Activated CD4-positive, CD25-positive, alpha-beta regulatory T cell (primary cell): Measurements from ENCODE around the gene CDA.
A peak's percentile ranks its signal among the peaks of the same experiment; 100 is the strongest.

ENCODE experiments used
- DNase-seq, 4 experiments: peaks; one replicate each; lab custom pipeline; 2025; lab: John Stamatoyannopoulos, UW

Gene CDA

GRCh38 chr1:20615946-20616846 is 27.3 kb downstream of the CDA start:
- DNase-seq: no peak

- DNase-seq: no peak
Observed at GRCh38 chr1:20616847-20617487, 28.1 kb downstream of the CDA start.

- no peak for DNase-seq
Observed at GRCh38 chr1:20618550-20618949, 29.7 kb downstream of the CDA start.

DNA sequence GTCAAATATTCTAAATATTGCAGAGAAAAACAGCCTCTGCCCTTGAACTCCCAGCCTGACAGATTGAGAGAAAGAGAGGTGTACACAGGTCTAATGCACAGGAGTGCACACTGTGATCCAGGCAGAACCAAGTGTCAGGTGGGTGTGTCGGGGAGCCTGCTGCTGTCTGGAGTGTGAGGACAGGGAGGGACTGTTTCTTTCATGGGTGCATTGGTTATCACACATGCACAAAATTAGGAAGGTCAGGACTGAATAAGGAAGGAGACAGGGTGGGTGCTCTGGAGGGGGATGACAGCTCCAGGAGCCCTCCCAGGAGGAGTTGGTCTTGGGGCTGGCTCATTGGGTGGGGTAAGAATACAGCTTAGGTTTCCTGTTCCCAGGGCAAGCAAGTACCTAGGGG is 31.1 kb downstream of the CDA start:
- no peak for DNase-seq

- DNase-seq: no peak
Observed at GRCh38 chr1:20621012-20621411, 32.1 kb downstream of the CDA start.

DNA sequence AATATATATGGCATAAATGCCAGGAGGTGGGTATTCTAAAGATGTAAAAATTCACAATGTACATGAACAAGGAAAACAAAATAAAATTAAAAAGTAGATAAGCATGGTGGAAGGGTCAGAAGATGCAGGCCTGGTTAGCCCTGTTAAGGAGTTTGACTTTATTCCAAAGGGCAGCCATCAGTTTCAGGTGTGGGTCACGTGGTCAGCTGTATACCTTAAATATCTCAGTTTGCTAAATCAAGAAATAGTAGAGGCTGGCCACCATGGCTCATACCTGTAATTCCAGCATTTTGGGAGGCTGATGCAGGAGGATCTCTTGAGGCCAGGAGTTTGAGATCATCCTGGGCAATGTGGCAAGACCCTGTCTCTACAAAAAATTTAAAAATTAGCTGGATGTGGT is 35.8 kb downstream of the CDA start:
- no peak for DNase-seq

GRCh38 chr1:20625176-20626097 is 36.5 kb downstream of the CDA start:
- no peak for DNase-seq

DNA sequence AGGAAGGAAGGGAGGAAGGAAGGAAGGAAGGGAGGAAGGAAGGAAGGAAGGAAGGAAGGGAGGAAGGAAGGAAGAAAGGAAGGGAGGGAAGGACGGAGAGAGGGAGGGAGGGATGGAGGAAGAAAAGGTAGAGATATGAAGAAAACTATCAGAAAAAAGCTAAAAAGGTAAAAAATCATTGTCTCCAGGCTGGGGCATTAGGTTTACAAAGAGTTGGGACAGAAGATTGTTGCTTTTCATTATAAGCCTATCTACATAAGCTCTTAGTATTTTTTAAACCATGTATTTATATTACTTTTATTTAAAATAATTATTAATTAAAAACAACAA is 37.2 kb downstream of the CDA start:
- DNase-seq: no peak

DNA sequence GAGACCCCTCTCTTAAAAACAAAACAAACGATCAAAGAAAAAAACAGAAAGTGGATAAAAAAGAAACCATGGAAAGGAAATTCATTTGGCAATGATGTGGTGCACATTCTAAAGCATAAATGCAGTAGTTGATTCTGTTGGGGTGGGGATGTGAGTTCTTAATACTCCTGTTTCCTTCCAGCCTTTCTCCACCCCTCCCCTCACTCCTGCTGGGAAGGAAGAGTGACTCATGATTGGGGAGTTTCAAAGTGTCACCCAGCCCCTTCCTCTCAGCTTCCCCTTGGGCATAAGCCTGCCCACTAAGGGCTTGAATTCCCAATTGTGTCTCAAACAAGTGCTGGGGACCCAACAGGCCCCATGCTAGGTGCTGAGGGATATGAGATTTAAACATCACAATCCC is 37.6 kb downstream of the CDA start:
- no peak for DNase-seq

DNA sequence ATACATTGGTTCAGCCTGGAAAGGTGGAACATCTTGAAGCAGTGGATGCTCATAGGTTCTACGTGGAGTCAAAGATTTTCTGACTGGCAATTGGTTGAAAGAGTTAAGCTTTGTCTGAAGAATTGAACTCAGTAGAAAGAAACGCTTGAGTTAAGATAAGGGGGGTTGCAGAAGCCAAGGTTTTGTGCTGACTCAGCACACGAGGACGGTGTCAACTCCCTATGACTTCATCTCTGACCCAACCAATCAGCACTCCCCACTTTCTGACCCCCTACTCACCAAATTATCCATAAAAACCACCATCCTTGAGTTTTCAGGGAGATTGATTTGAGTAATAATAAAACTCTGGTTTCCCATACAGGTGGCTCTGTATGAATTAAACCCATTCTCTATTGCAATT is 41.8 kb downstream of the CDA start:
- DNase-seq: no peak

DNA sequence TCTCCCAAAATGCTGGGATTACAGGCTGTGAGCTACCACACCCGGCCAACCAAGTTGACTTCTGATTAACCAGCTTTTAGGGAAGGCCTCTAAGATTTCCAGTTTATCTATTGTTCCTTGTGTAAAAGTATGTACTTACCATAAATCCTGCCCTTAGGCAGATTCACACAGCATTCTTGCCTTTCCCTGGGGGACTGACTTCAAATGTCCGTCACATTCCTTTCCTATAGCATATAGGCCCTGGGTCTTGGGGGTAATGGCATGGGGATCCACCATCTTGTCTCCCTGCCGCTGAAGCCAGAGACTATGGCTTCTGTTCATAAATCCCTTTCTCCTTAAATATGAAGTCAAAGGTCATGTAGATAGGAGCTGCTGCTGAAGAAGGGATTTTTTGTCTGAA is 43.5 kb downstream of the CDA start:
- DNase-seq: no peak

DNA sequence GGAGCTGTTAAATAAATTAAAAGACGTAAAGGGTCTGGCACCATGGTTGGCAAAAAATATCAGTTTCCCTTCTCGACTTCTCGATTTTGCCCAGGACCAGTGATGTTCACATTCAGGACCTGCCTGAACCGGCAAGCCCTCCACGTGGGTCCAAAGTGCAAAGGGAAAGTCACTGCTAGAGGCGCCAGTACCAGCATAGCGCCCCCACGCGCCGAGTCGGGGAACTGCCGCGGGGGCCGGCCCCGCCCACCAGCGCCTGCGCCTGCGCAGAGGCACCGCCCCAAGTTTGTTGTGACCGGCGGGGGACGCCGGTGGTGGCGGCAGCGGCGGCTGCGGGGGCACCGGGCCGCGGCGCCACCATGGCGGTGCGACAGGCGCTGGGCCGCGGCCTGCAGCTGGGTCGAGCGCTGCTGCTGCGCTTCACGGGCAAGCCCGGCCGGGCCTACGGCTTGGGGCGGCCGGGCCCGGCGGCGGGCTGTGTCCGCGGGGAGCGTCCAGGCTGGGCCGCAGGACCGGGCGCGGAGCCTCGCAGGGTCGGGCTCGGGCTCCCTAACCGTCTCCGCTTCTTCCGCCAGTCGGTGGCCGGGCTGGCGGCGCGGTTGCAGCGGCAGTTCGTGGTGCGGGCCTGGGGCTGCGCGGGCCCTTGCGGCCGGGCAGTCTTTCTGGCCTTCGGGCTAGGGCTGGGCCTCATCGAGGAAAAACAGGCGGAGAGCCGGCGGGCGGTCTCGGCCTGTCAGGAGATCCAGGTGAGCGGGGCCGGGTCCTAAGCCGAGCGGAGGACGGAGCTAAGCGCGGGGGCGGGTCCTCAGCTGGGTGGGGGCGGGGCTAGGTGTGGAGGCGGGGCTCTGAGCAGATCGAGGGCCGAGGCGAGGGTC is 44.5 kb downstream of the CDA start, which contains the start of gene PINK1:
TSS of gene PINK1 (plus strand) at position 269 of the 875 bp plus-strand sequence. CDS start at position 360, 91 bp downstream.
- peak; percentile 67 to 79 (median 74) for DNase-seq

DNA sequence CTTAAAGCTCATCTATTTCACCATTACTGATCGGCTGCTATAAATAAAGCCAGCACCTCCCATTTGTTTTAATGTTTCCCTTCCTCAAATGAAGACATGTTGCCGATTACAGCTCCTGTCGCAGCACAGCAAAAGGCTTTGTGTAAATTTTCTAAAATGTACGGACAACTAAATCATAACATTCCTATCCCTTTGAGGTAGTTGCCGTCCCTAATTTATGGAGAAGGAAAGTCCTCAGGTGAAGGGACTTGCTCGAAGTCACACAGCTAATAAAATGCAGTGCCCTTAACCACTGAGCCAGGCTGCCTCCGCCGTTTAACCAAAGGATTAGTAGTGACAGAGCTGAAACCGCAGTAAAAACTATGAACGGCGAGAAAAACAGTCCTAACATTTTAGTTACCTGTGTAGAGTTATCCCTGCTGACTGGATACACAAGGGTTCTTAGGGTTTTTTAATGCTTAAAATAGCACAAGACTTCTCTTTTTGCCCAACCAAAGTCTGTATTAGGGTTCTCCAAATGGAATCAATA is 45.2 kb downstream of the CDA start:
- no peak for DNase-seq

- DNase-seq: no peak
Observed at GRCh38 chr1:20634594-20635084, 45.7 kb downstream of the CDA start.

- DNase-seq: no peak
Observed at GRCh38 chr1:20636785-20637347, 48.0 kb downstream of the CDA start.

GRCh38 chr1:20640183-20640597 is 51.3 kb downstream of the CDA start:
- DNase-seq: peak in 2 of 4 experiments; percentile 9 to 15

DNA sequence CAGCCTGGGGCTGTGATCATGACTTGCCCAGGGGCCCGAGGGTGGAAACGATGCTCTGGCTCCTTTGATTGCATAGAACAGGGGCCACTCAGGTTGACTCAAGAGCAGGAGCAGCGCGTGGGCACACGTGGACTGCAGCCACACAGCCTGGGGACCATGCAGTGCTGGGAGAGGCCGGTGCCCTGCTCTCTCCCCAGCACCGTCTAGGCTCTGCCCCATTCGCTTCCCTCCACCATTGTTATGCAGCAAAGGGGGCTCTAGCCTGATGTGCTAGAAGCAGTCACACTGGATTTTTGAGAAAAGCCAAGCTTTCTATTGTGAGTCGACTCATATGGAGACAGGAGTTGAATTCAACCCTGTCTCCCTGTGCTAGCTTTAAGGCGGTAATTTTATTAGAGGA is 53.1 kb downstream of the CDA start:
- no peak for DNase-seq

- no peak for DNase-seq
Observed at GRCh38 chr1:20643080-20643479, 54.2 kb downstream of the CDA start.

- DNase-seq: no peak
Observed at GRCh38 chr1:20644416-20644815, 55.5 kb downstream of the CDA start.

GRCh38 chr1:20645414-20645813 is 56.5 kb downstream of the CDA start:
- no peak for DNase-seq

DNA sequence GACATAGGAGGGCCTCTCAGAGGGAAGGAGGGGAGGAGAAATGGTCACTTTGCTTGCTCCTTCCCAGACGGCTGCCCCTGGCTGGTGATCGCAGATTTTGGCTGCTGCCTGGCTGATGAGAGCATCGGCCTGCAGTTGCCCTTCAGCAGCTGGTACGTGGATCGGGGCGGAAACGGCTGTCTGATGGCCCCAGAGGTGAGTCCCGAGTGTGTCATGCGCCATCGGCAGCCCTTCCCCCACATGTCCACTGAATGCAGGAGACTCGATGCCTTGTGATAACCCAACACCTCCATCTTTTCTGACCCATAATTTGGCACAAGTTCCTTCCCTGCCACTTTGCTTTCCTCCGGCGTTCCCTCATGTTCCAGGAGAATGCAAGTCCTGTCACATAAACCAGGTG is 59.5 kb downstream of the CDA start:
- DNase-seq: no peak
